Ovary (tissue), 9 donors: ENCODE measurements around the gene SLC7A7. TPM values are rescaled to one million over a fixed set of nuclear protein-coding genes. Genes with fewer than 3 reads are reported as not detected.

Experiments
- DNase-seq, 5 donors: peaks; one replicate each; pipeline ENCODE4 v3.0.0-alpha.2; 2019 to 2020
- H3K27ac ChIP-seq, 2 donors: fragments of 200-600 bp; one replicate each; pipeline versions ENCODE4 v1.5.1 to v1.8.0; 2019 to 2022
- H3K27me3 ChIP-seq: fragments of 200-600 bp; one replicate; pipeline ENCODE4 v1.8.0; 2022
- H3K36me3 ChIP-seq: fragments of 200-600 bp; sonication (generic); one replicate; pipeline ENCODE4 v1.5.1; 2019
- H3K4me1 ChIP-seq: one replicate; pipeline ENCODE4 v1.8.1; 2013; ENCODE audit warnings: mild to moderate bottlenecking, moderate library complexity; ENCODE audit not compliant: insufficient read depth
- H3K4me3 ChIP-seq: fragments of 200-600 bp; sonication (generic); one replicate; pipeline ENCODE4 v1.5.1; 2017
- H3K9me3 ChIP-seq, 2 donors: fragments of 200-600 bp in 1 of 2; sonication (generic) in 1 of 2; one replicate each; pipeline versions ENCODE4 v1.5.1 to v1.8.1; 2013 to 2019; ENCODE audit warnings: mild to moderate bottlenecking in 1 of 2, moderate library complexity in 1 of 2
- CTCF ChIP-seq, 3 donors: fragments of 450-650 bp in 2 of 3; fragments of 200-600 bp in 1 of 3; IDR thresholded peaks; one replicate each; pipeline versions ENCODE4 v1.5.1 to v1.8.0; 2016 to 2022; ENCODE audit warnings: antibody characterized with exemption in 3 of 3, mild to moderate bottlenecking in 1 of 3
- EP300 ChIP-seq: sonication (generic); formaldehyde crosslinking; IDR thresholded peaks from one replicate; pipeline ENCODE4 v1.6.1; 2017; ENCODE audit warnings: antibody characterized with exemption
- POLR2A ChIP-seq: fragments of 450-650 bp; IDR thresholded peaks from one replicate; pipeline ENCODE4 v1.6.1; 2017; ENCODE audit warnings: antibody characterized with exemption, mild to moderate bottlenecking, moderate library complexity
- WGBS, 3 donors: extraction: QIAGEN DNeasy Blood & Tissue Kit in 1 of 3; methylation state at CpG; one replicate each; pipeline versions ENCODE4 v1.1.5 to v1.1.7; 2013 to 2017; 5-methylcytosine and 5-hydroxymethylcytosine counted together
- intact Hi-C, 4 donors: fragments of 100-400 bp; cut with DNase I; formaldehyde crosslinking; loops; one replicate each; pipeline versions ENCODE4 v1.11.0 to v1.15.1; 2022 to 2023
- polyA plus RNA-seq, 2 donors: library from polyadenylated mRNA; stranded (reverse); fragments of 200-250 nt in 1 of 2; fragments of 350-450 nt in 1 of 2; fragmentation: Illumina TruSeq in 1 of 2; extraction: RNeasy Lipid Tissue Mini Kit (QIAGEN cat#74804) in 1 of 2; gene quantifications; one replicate each; pipeline ENCODE4 v1.2.3, GENCODE V29; 2013 to 2014
- total RNA-seq, 7 donors: library from RNA; depleted of rRNA in 2 of 7; stranded (reverse); fragments of >200 nt in 2 of 7; fragmentation: NEBNext Ultra II Directional in 3 of 7; extraction: Animal tissue kit (Norgen Biotek cat#: 25700) in 3 of 7; gene quantifications; one replicate each; pipeline versions ENCODE4 v1.1.0 to v1.2.4, GENCODE V29; 2016 to 2023
- donor health status: DM: no; HTN: no; CAD: no; lungs with moderate emphysema.
- donor health status: DM: no; HTN: no; CAD: no.
- donor health status: Bipolar disorder and iron deficiency.
- donor health status: DM: yes; HTN: yes; CAD: no.
- donor health status: DM: no; HTN: no; CAD: no.
- donor health status: DM: yes; HTN: yes; CAD: no.

The SLC7A7 gene
- total and polyA plus RNA-seq, 9 donors = 0.91 to 25.0 (median 5.1) TPM

- Histone ChIP-seq H3K36me3 (no peaks in the 10 kb centered on the region), H3K27ac (no peak overlapping the region), H3K9me3 (no peaks in the 10 kb centered on the region), H3K27me3 (no peaks in the 10 kb centered on the region), H3K4me1 (peaks cover 2% of the 10 kb centered on the region), H3K4me3 (no peak overlapping the region)
- intact Hi-C loops = loop anchor here in 1 of 4 donors (10.0 kb wide), 1 partner anchor 175 kb away; the partner anchor contains the start of gene ABHD4
- TF ChIP-seq POLR2A = no peak
- no peak for TF ChIP-seq EP300
- TF ChIP-seq CTCF (IDR thresholded peaks at IDR 0.05) = no peak
- WGBS, 3 donors = 81 to 94% (median 90%) methylated on average over 2 of the region's 2 CpGs
- no peak for DNase-seq
Observed at GRCh38 chr14:22769369-22769768, 45.9 kb downstream of the SLC7A7 start.

- Histone ChIP-seq H3K9me3 (no peaks in the 10 kb centered on the region), H3K36me3 (no peaks in the 10 kb centered on the region), H3K27ac (no peak overlapping the region), H3K4me1 (peaks cover 2% of the 10 kb centered on the region), H3K4me3 (no peak overlapping the region), H3K27me3 (no peaks in the 10 kb centered on the region)
- intact Hi-C loops = loop anchor here in 1 of 4 donors (10.0 kb wide), 1 partner anchor 174 kb away; the partner anchor contains the start of gene ABHD4
- no peak for TF ChIP-seq POLR2A
- 93% methylated on average over 4 of the region's 4 CpGs for WGBS, 3 donors
- no peak for DNase-seq
Observed at GRCh38 chr14:22768947-22769346, 46.3 kb downstream of the SLC7A7 start.

GRCh38 chr14:22767323-22767589, 48.0 kb downstream of the SLC7A7 start:
- peak overlapping the region; percentile 58 for H3K4me3 ChIP-seq
- TF ChIP-seq CTCF (IDR thresholded peaks at IDR 0.05) (no peak), EP300 (no peak), POLR2A (no peak)
- H3K4me1 ChIP-seq = peaks cover 2% of the 10 kb centered on the region
- no peaks in the 10 kb centered on the region for H3K36me3 ChIP-seq
- intact Hi-C loops = loop anchor here in 1 of 4 donors (10.0 kb wide), 1 partner anchor 172 kb away; the partner anchor contains the start of gene ABHD4
- no peak overlapping the region for H3K27ac ChIP-seq
- DNase-seq = no peak
- H3K9me3 ChIP-seq = no peaks in the 10 kb centered on the region
- WGBS, 3 donors = 0 to 1% (median 1%) methylated on average over 6 of the region's 6 CpGs
- no peaks in the 10 kb centered on the region for H3K27me3 ChIP-seq

- intact Hi-C loops = loop anchor here in 1 of 4 donors (10.0 kb wide), 1 partner anchor 172 kb away; the partner anchor contains the start of gene ABHD4
- no peaks in the 10 kb centered on the region for H3K36me3 ChIP-seq
Observed at GRCh38 chr14:22766457-22767322, 48.5 kb downstream of the SLC7A7 start, which contains the start of gene OXA1L. Gene OXA1L, plus strand, starts transcription at chr14:22766688. Its CDS starts 14 bp downstream, at chr14:22766702.

More at GRCh38 chr14:22766457-22767322, 48.5 kb downstream of the SLC7A7 start, which contains the start of gene OXA1L:
- peak; percentile 97 to 99 (median 99) for DNase-seq
- Histone ChIP-seq H3K4me1 (peaks cover 2% of the 10 kb centered on the region), H3K4me3 (peak within 1 kb of the TSS; percentile 58), H3K27ac (peak within 1 kb of the TSS in 1 of 2 donors; percentile 58), H3K9me3 (no peaks in the 10 kb centered on the region), H3K27me3 (no peaks in the 10 kb centered on the region)
- TF ChIP-seq EP300 (no peak), POLR2A (peak; percentile 41), CTCF (IDR thresholded peaks at IDR 0.05) (no peak)
- WGBS, 3 donors = 0% methylated on average over 41 to 56 of the region's 56 CpGs
